HEK293 (cell line): Measurements from ENCODE around the gene NPHP1.

Experiments
- AEBP2 ChIP-seq: fragments of 450-650 bp; formaldehyde crosslinking; IDR thresholded peaks from 2 replicates; pipeline ENCODE4 v1.5.1; 2016; ENCODE audit warnings: missing biosample characterization, missing genetic modification characterization, borderline replicate concordance
- BCL11B ChIP-seq: fragments of 450-650 bp; formaldehyde crosslinking; IDR thresholded peaks from 2 replicates; pipeline ENCODE4 v1.5.1; 2016; ENCODE audit warnings: low read depth, missing biosample characterization, missing genetic modification characterization
- CTCF ChIP-seq: fragments of 450-650 bp; formaldehyde crosslinking; IDR thresholded peaks from 2 replicates; pipeline ENCODE4 v1.5.1; 2016; ENCODE audit warnings: missing biosample characterization, missing genetic modification characterization
- GLIS1 ChIP-seq: fragments of 450-650 bp; formaldehyde crosslinking; IDR thresholded peaks from 2 replicates; pipeline ENCODE4 v1.5.1; 2016; ENCODE audit warnings: missing biosample characterization, missing genetic modification characterization
- KLF16 ChIP-seq: fragments of 450-650 bp; formaldehyde crosslinking; IDR thresholded peaks from 2 replicates; pipeline ENCODE4 v1.5.1; 2017; ENCODE audit warnings: missing biosample characterization, missing genetic modification characterization
- KLF8 ChIP-seq: fragments of 450-650 bp; formaldehyde crosslinking; IDR thresholded peaks from 2 replicates; pipeline ENCODE4 v1.5.1; 2016; ENCODE audit warnings: missing biosample characterization, missing genetic modification characterization
- PATZ1 ChIP-seq: fragments of 450-650 bp; formaldehyde crosslinking; IDR thresholded peaks from 2 replicates; pipeline ENCODE4 v1.5.1; 2016; ENCODE audit warnings: missing biosample characterization, missing genetic modification characterization
- REST ChIP-seq: fragments of 450-650 bp; formaldehyde crosslinking; IDR thresholded peaks from 2 replicates; pipeline ENCODE4 v1.5.1; 2016; ENCODE audit warnings: missing biosample characterization, missing genetic modification characterization
- SP3 ChIP-seq: fragments of 450-650 bp; formaldehyde crosslinking; IDR thresholded peaks from 2 replicates; pipeline ENCODE4 v1.5.1; 2016; ENCODE audit warnings: missing biosample characterization, missing genetic modification characterization
- TSHZ1 ChIP-seq: fragments of 450-650 bp; formaldehyde crosslinking; IDR thresholded peaks from 2 replicates; pipeline ENCODE4 v1.5.1; 2016; ENCODE audit warnings: missing biosample characterization, missing genetic modification characterization, borderline replicate concordance
- ZBTB17 ChIP-seq: fragments of 450-650 bp; formaldehyde crosslinking; IDR thresholded peaks from 2 replicates; pipeline ENCODE4 v1.5.1; 2016; ENCODE audit warnings: missing biosample characterization, missing genetic modification characterization
- ZBTB7A ChIP-seq: fragments of 450-650 bp; formaldehyde crosslinking; IDR thresholded peaks from 2 replicates; pipeline ENCODE4 v1.5.1; 2016; ENCODE audit warnings: low read depth, missing biosample characterization, missing genetic modification characterization
- ZNF133 ChIP-seq: fragments of 450-650 bp; formaldehyde crosslinking; IDR thresholded peaks from 2 replicates; pipeline ENCODE4 v1.5.1; 2016; ENCODE audit warnings: missing biosample characterization, missing genetic modification characterization
- ZNF248 ChIP-seq: fragments of 450-650 bp; formaldehyde crosslinking; IDR thresholded peaks from 2 replicates; pipeline ENCODE4 v1.5.1; 2017; ENCODE audit warnings: missing biosample characterization, missing genetic modification characterization
- ZNF354C ChIP-seq: fragments of 450-650 bp; formaldehyde crosslinking; IDR thresholded peaks from 2 replicates; pipeline ENCODE4 v1.5.1; 2016; ENCODE audit warnings: missing biosample characterization, missing genetic modification characterization, low read depth, borderline replicate concordance
- ZNF366 ChIP-seq: fragments of 450-650 bp; formaldehyde crosslinking; conservative IDR thresholded peaks from 2 replicates; pipeline ENCODE4 v1.5.1; 2016; ENCODE audit warnings: missing biosample characterization, missing genetic modification characterization
- ZNF391 ChIP-seq: fragments of 450-650 bp; formaldehyde crosslinking; IDR thresholded peaks from 2 replicates; pipeline ENCODE4 v1.5.1; 2016; ENCODE audit warnings: low read depth, missing biosample characterization, missing genetic modification characterization, borderline replicate concordance
- ZNF394 ChIP-seq: fragments of 450-650 bp; formaldehyde crosslinking; IDR thresholded peaks from 2 replicates; pipeline ENCODE4 v1.5.1; 2016; ENCODE audit warnings: missing biosample characterization, missing genetic modification characterization, mild to moderate bottlenecking, moderate library complexity, borderline replicate concordance
- ZNF571 ChIP-seq: fragments of 450-650 bp; formaldehyde crosslinking; IDR thresholded peaks from 2 replicates; pipeline ENCODE4 v1.5.0; 2017; ENCODE audit warnings: missing biosample characterization, missing genetic modification characterization
- ZNF707 ChIP-seq: fragments of 450-650 bp; formaldehyde crosslinking; IDR thresholded peaks from 2 replicates; pipeline ENCODE4 v1.5.1; 2016; ENCODE audit warnings: missing biosample characterization, missing genetic modification characterization
- ZNF791 ChIP-seq: fragments of 450-650 bp; formaldehyde crosslinking; IDR thresholded peaks from 2 replicates; pipeline ENCODE4 v1.5.1; 2016; ENCODE audit warnings: missing biosample characterization, missing genetic modification characterization
- TF ChIP-seq, protein P1 (sequence below): fragments of 450-650 bp; formaldehyde crosslinking; optimal IDR thresholded peaks from 2 replicates; pipeline ENCODE3; 2016; ENCODE audit warnings: missing biosample characterization, mild to moderate bottlenecking, missing genetic modification characterization
- TF ChIP-seq, protein P2 (sequence below): fragments of 450-650 bp; formaldehyde crosslinking; IDR thresholded peaks from 2 replicates; pipeline ENCODE4 v1.5.1; 2017; ENCODE audit warnings: missing biosample characterization, missing genetic modification characterization

NPHP1 gene

DNA sequence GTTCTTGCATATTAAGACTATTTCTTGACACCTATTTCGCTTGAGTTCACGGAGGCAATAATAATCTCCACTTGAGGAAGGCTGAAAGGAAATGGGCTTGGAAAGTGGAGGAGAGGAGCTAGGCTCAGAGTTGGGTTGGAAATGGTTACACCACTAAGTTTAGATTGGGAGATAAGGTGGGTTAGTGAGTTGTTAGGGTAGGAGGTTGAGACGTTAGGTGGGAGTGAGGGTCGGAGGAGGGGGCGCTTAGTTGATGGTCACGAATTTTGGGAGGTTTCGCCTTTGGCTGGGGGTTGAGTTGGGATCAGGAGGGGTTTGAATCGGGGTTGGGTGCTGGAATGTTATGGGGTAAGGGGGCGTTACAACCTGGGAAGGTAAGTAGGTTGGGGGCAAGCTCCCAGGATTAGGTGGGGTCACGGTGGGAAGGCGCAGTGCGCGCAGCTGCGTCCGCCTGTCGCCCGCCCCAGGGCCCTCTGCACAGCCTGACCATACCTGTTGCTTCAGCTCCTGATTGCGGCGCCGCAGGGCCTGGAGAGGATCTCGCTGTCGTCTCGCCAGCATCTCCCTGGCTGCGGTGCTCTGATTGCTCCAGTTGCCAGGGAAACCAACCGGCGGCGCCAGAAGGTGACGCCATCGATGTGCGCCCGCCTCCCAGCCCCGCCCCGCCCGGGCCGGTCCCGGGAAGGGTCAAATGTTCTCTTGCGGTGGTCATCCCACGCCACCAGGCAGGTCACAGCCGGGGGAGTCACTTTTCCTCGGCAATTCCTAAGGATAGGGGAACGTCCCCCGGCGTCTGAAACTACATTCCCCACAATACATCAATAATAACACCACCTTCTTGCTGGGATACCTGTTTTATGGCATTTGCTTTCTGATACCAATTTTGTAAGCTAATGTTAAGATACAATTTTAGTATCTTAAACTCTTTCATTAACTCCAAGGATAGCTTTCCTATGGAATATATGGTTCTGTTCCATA lies at the start of gene NPHP1 (continued):
- TF ChIP-seq, protein P1, sequence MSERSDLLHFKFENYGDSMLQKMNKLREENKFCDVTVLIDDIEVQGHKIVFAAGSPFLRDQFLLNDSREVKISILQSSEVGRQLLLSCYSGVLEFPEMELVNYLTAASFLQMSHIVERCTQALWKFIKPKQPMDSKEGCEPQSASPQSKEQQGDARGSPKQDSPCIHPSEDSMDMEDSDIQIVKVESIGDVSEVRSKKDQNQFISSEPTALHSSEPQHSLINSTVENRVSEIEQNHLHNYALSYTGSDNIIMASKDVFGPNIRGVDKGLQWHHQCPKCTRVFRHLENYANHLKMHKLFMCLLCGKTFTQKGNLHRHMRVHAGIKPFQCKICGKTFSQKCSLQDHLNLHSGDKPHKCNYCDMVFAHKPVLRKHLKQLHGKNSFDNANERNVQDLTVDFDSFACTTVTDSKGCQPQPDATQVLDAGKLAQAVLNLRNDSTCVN = no peak
- TF ChIP-seq ZNF248 (tag by site-specific recombination) (no peak), ZNF791 (tag by site-specific recombination) (no peak), ZNF366 (tag by site-specific recombination) (no peak), ZBTB7A (tag by site-specific recombination) (no peak), KLF16 (tag by site-specific recombination) (peak; percentile 59), CTCF (tag by site-specific recombination) (0 out of 2 replicates have a peak, but pooled peaks have one; percentile 6), PATZ1 (tag by site-specific recombination) (peak; percentile 62; the same call in 1 of the 2 replicates), ZNF354C (tag by site-specific recombination) (no peak), ZNF133 (tag by site-specific recombination) (no peak), ZBTB17 (tag by site-specific recombination) (peak; percentile 66), SP3 (peak; percentile 75), ZNF394 (tag by site-specific recombination) (peak; percentile 46; the same call in 1 of the 2 replicates), ZNF571 (tag by site-specific recombination) (no peak), ZNF707 (tag by site-specific recombination) (no peak), ZNF391 (tag by site-specific recombination) (no peak), GLIS1 (no peak), BCL11B (tag by site-specific recombination) (no peak; the same call in 1 of the 2 replicates), TSHZ1 (no peak), AEBP2 (tag by site-specific recombination) (no peak), KLF8 (tag by site-specific recombination) (peak; percentile 84), REST (tag by site-specific recombination) (no peak)
- TF ChIP-seq, protein P2, sequence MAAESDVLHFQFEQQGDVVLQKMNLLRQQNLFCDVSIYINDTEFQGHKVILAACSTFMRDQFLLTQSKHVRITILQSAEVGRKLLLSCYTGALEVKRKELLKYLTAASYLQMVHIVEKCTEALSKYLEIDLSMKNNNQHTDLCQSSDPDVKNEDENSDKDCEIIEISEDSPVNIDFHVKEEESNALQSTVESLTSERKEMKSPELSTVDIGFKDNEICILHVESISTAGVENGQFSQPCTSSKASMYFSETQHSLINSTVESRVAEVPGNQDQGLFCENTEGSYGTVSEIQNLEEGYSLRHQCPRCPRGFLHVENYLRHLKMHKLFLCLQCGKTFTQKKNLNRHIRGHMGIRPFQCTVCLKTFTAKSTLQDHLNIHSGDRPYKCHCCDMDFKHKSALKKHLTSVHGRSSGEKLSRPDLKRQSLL = no peak
